Stimulated activated naive CD8-positive, alpha-beta T cell treated with anti-CD3 and anti-CD28 coated beads, Interleukin-15, amount 100 ng/mL, for 72 hours (primary cell): ENCODE measurements around the gene ARHGEF12.
A peak's percentile ranks its signal among the peaks of the same experiment; 100 is the strongest.

Source experiments
- ATAC-seq: fragments of 150-1000 bp; cut with Tn5 transposase; 2 replicates; pipeline ENCODE4 v1.10.0; 2021; ENCODE audit warnings: mild to moderate bottlenecking, moderate library complexity
- DNase-seq, 2 donors: peaks; one replicate each; pipeline ENCODE4 v3.0.0; 2021 to 2022
- H3K27ac Mint-ChIP-seq, 2 donors: one replicate each; pipeline ENCODE4 v1.8.0; 2022; ENCODE audit warnings: mild to moderate bottlenecking in 2 of 2, mixed read lengths in 2 of 2, moderate library complexity in 2 of 2
- H3K27me3 Mint-ChIP-seq: one replicate; pipeline ENCODE4 v1.8.0; 2022; ENCODE audit warnings: mixed read lengths
- H3K4me1 Mint-ChIP-seq: one replicate; pipeline ENCODE4 v1.8.0; 2022; ENCODE audit warnings: mild to moderate bottlenecking, mixed read lengths
- H3K4me3 Mint-ChIP-seq, 2 donors: one replicate each; pipeline ENCODE4 v1.8.0; 2022; ENCODE audit warnings: mild to moderate bottlenecking in 2 of 2, mixed read lengths in 2 of 2, moderate library complexity in 1 of 2
- H3K9me3 Mint-ChIP-seq, 2 donors: one replicate each; pipeline ENCODE4 v1.8.0; 2022; ENCODE audit warnings: mixed read lengths in 2 of 2

ARHGEF12 gene

GRCh38 chr11:120306519-120307242 lies 29.5 kb upstream of the ARHGEF12 start:
- ATAC-seq (no peak), DNase-seq (no peak)
- peaks cover 43% of the 10 kb centered on the region for H3K27me3 Mint-ChIP-seq
- H3K4me1 Mint-ChIP-seq: no peaks in the 10 kb centered on the region
- H3K27ac Mint-ChIP-seq: no peak overlapping the region
- no peak overlapping the region for H3K4me3 Mint-ChIP-seq
- H3K9me3 Mint-ChIP-seq: no peaks in the 10 kb centered on the region

GRCh38 chr11:120307476-120307875 lies 28.7 kb upstream of the ARHGEF12 start:
- no peak for ATAC-seq
- no peaks in the 10 kb centered on the region for H3K4me1 Mint-ChIP-seq
- H3K4me3 Mint-ChIP-seq: no peak overlapping the region
- H3K27ac Mint-ChIP-seq: peak overlapping the region in 1 of 2 donors; percentile 4
- H3K9me3 Mint-ChIP-seq: no peaks in the 10 kb centered on the region
- peaks cover 35% of the 10 kb centered on the region for H3K27me3 Mint-ChIP-seq
- no peak for DNase-seq

- peaks cover 31% of the 10 kb centered on the region for H3K27me3 Mint-ChIP-seq
- H3K4me3 Mint-ChIP-seq: no peak overlapping the region
Observed at GRCh38 chr11:120308081-120308480, 28.1 kb upstream of the ARHGEF12 start.

DNA sequence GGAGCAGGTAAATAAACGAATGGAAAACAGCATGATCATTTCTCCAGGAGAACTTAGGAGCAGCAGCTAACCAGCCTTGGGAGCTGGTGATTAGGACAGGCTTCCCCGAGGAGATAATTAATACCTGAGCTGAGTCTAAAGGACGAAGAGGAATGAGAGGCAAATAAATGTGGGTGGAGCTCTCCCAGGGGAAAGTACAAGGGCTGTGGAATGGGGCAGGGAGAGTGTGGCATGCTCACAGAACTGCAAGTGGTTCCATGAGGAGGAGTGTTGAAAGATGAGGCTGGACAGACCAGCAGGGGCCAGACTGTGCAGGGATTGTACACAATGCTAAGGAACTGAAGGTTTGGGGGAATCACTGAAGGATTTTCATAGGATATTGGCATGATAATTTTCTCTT lies 25.3 kb upstream of the ARHGEF12 start:
- H3K9me3 Mint-ChIP-seq: no peaks in the 10 kb centered on the region
- ATAC-seq (no peak), DNase-seq (no peak)
- H3K4me1 Mint-ChIP-seq: no peaks in the 10 kb centered on the region
- H3K27ac Mint-ChIP-seq: no peak overlapping the region
- H3K4me3 Mint-ChIP-seq: no peak overlapping the region
- H3K27me3 Mint-ChIP-seq: peaks cover 8% of the 10 kb centered on the region

More at GRCh38 chr11:120308081-120308480, 28.1 kb upstream of the ARHGEF12 start:
- ATAC-seq: no peak
- DNase-seq: no peak
- no peaks in the 10 kb centered on the region for H3K4me1 Mint-ChIP-seq
- H3K9me3 Mint-ChIP-seq: no peaks in the 10 kb centered on the region
- no peak overlapping the region for H3K27ac Mint-ChIP-seq

- H3K4me3 Mint-ChIP-seq: no peak overlapping the region
- H3K27me3 Mint-ChIP-seq: peaks cover 23% of the 10 kb centered on the region
- no peaks in the 10 kb centered on the region for H3K4me1 Mint-ChIP-seq
- no peak overlapping the region for H3K27ac Mint-ChIP-seq
- H3K9me3 Mint-ChIP-seq: no peaks in the 10 kb centered on the region
- DNase-seq (no peak), ATAC-seq (no peak)
Observed at GRCh38 chr11:120314861-120315260, 21.4 kb upstream of the ARHGEF12 start.

DNA sequence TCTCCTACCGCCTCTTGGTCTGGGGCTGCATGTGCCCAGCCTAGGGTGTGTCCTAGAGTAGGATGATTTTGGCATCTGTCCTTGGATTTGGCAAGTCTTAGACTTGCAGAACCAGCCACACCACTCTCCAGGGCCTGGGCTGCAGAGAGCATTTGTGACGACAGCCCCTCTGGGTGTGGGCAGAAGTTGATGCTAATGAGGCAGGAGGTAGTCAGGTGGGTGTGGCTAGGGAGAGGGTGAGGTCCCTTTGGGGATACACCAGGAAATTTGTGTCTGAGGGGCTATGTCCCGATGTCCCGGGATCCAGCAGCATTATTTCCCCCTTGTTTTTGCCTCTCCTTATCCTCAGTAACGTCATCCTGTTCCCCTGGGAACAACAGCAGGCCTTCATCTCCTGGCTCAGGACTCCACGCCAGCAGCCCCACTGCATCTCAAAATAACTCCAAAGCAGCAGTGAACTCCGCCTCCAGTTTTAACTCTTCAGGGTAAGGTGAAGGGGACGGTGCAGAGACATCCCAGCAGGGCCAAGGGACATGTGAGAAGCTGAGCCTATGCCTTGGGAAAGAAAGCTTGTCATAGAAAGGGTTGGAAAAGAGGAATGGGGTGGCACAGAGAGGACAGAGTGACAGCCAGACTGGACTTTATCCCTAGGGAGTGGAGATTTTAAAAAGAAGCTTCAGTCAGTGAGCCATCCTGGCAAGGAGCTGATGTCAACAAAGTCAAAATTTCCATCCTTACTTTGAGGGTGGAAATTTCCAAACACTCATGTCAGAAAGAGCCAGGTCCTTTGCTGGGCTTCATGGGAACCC lies 19.1 kb upstream of the ARHGEF12 start:
- no peak for DNase-seq
- Mint-ChIP-seq H3K4me3 (no peak overlapping the region), H3K27ac (no peak overlapping the region), H3K27me3 (peaks cover 29% of the 10 kb centered on the region), H3K9me3 (no peaks in the 10 kb centered on the region), H3K4me1 (no peaks in the 10 kb centered on the region)
- ATAC-seq: no peak

- H3K27ac Mint-ChIP-seq: peak overlapping the region in 1 of 2 donors; percentile 37
- H3K9me3 Mint-ChIP-seq: no peaks in the 10 kb centered on the region
- peaks cover 36% of the 10 kb centered on the region for H3K27me3 Mint-ChIP-seq
- DNase-seq: no peak
- H3K4me1 Mint-ChIP-seq: no peaks in the 10 kb centered on the region
- no peak for ATAC-seq
- H3K4me3 Mint-ChIP-seq: no peak overlapping the region
Observed at GRCh38 chr11:120317689-120318480, 18.3 kb upstream of the ARHGEF12 start.

- Mint-ChIP-seq H3K27me3 (peaks cover 45% of the 10 kb centered on the region), H3K4me3 (no peak overlapping the region), H3K4me1 (no peaks in the 10 kb centered on the region), H3K27ac (no peak overlapping the region), H3K9me3 (no peaks in the 10 kb centered on the region)
- DNase-seq: no peak
- ATAC-seq: no peak
Observed at GRCh38 chr11:120318906-120319305, 17.3 kb upstream of the ARHGEF12 start.

- H3K27ac Mint-ChIP-seq: peak within 1 kb of the TSS in 1 of 2 donors; percentile 75
- peaks cover 66% of the 10 kb centered on the region for H3K27me3 Mint-ChIP-seq
- no peaks in the 10 kb centered on the region for H3K9me3 Mint-ChIP-seq
- peak; percentile 45 to 56 for DNase-seq
- ATAC-seq: peak; percentile 90
- peaks cover 19% of the 10 kb centered on the region for H3K4me1 Mint-ChIP-seq
- peak within 1 kb of the TSS; percentile 61 to 70 for H3K4me3 Mint-ChIP-seq
Observed at GRCh38 chr11:120324932-120325810, 11.0 kb upstream of the ARHGEF12 start, which contains the start of gene TLCD5. Gene TLCD5 (plus strand): TSS chr11:120325299. CDS start chr11:120327442, 2,143 bp downstream.

DNA sequence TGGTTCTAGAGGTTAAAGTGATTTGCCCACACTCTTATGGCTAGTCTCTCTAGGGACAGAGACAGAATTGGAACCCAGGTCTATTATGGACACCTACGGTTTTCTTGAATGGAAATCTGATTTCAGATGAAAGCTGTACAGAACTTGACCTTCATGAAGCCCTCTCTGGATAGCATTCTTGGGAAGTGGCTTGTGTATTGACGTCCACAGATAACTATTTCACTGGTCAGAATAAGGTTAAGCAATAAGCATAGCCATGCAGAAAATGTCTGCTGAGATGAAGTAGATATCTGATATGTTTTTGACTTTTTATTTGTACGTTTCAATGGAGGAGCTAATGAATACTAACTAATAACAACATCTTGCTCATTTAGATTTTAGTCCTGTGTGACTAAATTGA lies 10.0 kb upstream of the ARHGEF12 start:
- ATAC-seq (no peak), DNase-seq (no peak)
- peaks cover 77% of the 10 kb centered on the region for H3K27me3 Mint-ChIP-seq
- H3K4me1 Mint-ChIP-seq: peaks cover 19% of the 10 kb centered on the region
- H3K4me3 Mint-ChIP-seq: peak overlapping the region; percentile 61 to 70
- no peaks in the 10 kb centered on the region for H3K9me3 Mint-ChIP-seq
- H3K27ac Mint-ChIP-seq: no peak overlapping the region

DNA sequence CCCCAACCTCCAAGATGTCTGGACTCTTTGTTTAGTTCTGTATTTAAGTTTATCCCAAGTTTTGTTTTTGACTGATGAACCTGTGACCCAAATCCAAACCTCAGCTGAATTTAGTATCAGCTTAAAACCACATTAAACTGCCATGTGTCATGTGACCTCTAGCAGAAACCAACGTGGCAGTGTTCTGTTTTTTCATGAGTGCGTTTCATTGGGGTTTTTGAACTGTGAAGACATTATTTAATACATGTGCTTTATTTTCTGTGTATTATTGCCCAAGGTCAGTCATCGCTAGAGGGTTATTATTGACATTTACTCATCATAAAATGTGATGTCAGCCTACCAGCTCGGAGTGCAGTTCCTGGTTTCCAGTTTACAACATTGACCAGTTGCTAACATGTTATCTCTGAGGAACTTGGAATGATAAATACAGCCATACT lies 9.3 kb upstream of the ARHGEF12 start:
- Mint-ChIP-seq H3K4me3 (no peak overlapping the region), H3K27me3 (peaks cover 76% of the 10 kb centered on the region), H3K4me1 (peaks cover 19% of the 10 kb centered on the region), H3K9me3 (no peaks in the 10 kb centered on the region), H3K27ac (no peak overlapping the region)
- DNase-seq (no peak), ATAC-seq (no peak)

DNA sequence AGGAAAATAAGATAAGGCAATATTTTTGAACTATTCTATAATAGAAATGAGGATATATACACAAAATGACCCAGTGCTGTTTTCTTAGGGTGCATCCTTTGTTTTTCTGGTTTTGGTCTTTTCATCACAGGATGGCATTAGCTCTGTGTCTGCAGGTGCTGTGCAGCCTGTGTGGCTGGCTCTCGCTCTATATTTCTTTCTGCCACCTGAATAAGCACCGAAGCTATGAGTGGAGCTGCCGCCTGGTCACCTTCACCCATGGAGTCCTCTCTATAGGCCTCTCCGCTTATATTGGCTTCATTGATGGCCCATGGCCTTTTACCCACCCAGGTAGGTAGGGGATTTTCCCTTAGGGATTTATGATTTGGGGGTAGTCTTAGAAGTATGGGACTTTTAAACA lies 8.9 kb upstream of the ARHGEF12 start:
- no peak for DNase-seq
- no peak for ATAC-seq
- H3K4me1 Mint-ChIP-seq: peaks cover 19% of the 10 kb centered on the region
- peaks cover 73% of the 10 kb centered on the region for H3K27me3 Mint-ChIP-seq
- no peak overlapping the region for H3K27ac Mint-ChIP-seq
- no peak overlapping the region for H3K4me3 Mint-ChIP-seq
- H3K9me3 Mint-ChIP-seq: no peaks in the 10 kb centered on the region

DNA sequence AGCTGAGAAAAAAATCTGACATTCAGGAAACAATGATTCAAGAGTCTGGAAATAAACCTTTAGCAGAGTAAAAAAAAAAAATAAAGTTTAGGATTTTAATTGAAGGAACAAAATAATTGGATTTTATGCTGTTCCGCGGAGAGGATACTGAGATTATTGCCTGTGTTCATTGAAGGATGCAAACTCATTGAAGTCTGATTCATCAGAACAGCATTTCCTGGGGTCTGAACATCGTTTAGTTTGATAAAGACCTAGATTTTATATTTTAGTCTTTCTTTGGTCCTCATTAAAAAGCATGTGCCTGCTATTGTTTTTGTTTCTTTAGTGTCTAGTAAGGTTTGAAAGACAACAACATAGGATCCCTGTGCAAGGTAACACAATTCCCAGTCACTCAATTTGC lies 6.7 kb upstream of the ARHGEF12 start:
- ATAC-seq (no peak), DNase-seq (no peak)
- H3K4me1 Mint-ChIP-seq: peaks cover 19% of the 10 kb centered on the region
- peaks cover 67% of the 10 kb centered on the region for H3K27me3 Mint-ChIP-seq
- H3K9me3 Mint-ChIP-seq: no peaks in the 10 kb centered on the region
- no peak overlapping the region for H3K27ac Mint-ChIP-seq
- H3K4me3 Mint-ChIP-seq: no peak overlapping the region

- H3K9me3 Mint-ChIP-seq: no peaks in the 10 kb centered on the region
- H3K4me1 Mint-ChIP-seq: peaks cover 21% of the 10 kb centered on the region
- no peak overlapping the region for H3K27ac Mint-ChIP-seq
- H3K27me3 Mint-ChIP-seq: peaks cover 63% of the 10 kb centered on the region
- no peak overlapping the region for H3K4me3 Mint-ChIP-seq
- no peak for DNase-seq
- ATAC-seq: no peak
Observed at GRCh38 chr11:120330045-120330444, 6.2 kb upstream of the ARHGEF12 start.
